NB4 (cell line): ENCODE measurements around the gene CRHR2.

Source experiments
- DNase-seq: peaks from one replicate; pipeline ENCODE4 v3.0.0; 2010; ENCODE audit warnings: low read depth
- H3K4me3 ChIP-seq: one replicate; pipeline ENCODE4 v1.5.1; 2011; ENCODE audit warnings: mild to moderate bottlenecking, low read depth, low read length, moderate library complexity
- MYC ChIP-seq: IDR thresholded peaks from 2 replicates; pipeline ENCODE4 v1.6.1; 2011; ENCODE audit warnings: low read depth, low read length
- POLR2A ChIP-seq: IDR thresholded peaks from 2 replicates; pipeline ENCODE4 v1.6.1; 2011; ENCODE audit warnings: mild to moderate bottlenecking; ENCODE audit not compliant: insufficient read length; ENCODE audit errors: extremely low read depth
- TF ChIP-seq, protein P1 (sequence below): IDR thresholded peaks from 2 replicates; pipeline ENCODE4 v1.6.1; 2011; ENCODE audit warnings: low read depth, low read length
- TF ChIP-seq, protein P2 (sequence below): IDR thresholded peaks from one replicate; pipeline ENCODE4 v1.5.1; 2012; ENCODE audit warnings: low read depth, low read length

CRHR2 gene

DNA sequence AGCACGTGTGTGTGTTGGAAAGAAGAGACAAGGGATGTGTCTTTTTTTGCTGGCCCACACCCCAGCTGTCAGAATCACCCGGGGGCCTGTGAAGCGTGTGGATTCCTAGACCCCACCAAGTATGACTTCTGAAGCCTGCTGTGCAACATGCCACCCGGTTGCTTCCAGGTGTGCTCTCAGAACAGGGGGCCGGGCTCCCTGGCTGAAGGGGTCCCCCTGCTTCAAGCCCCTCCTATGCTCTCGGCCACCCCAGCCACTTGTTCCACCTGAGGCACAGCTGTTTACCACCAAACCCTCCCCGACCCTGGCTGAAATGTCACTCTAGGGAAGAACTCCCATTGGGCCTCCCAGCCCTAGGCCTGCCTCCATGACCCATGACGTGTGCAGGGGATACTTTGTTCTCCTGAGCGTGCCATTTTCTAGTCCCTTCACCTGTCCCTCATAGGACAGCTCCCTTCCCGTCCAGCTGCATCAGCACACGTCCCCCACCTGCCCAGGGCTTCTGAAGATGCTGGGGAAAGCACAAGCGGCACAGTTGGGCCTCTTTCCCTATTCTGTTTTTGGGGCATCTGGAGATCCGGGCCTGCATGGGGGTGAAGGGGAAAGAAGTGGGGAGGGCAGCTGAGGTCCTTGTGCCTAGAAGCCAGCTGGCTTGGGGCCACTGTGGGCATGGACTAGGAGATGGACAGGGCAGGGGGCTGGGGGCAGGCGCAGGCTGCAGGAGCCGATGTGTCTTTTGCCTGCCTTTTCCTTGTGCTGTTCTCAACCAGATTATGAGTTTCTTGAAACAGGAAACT lies 33.3 kb downstream of the CRHR2 start:
- no peak for DNase-seq
- TF ChIP-seq POLR2A (no peak), MYC (no peak)
- TF ChIP-seq, protein P1, sequence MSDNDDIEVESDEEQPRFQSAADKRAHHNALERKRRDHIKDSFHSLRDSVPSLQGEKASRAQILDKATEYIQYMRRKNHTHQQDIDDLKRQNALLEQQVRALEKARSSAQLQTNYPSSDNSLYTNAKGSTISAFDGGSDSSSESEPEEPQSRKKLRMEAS: no peak

DNA sequence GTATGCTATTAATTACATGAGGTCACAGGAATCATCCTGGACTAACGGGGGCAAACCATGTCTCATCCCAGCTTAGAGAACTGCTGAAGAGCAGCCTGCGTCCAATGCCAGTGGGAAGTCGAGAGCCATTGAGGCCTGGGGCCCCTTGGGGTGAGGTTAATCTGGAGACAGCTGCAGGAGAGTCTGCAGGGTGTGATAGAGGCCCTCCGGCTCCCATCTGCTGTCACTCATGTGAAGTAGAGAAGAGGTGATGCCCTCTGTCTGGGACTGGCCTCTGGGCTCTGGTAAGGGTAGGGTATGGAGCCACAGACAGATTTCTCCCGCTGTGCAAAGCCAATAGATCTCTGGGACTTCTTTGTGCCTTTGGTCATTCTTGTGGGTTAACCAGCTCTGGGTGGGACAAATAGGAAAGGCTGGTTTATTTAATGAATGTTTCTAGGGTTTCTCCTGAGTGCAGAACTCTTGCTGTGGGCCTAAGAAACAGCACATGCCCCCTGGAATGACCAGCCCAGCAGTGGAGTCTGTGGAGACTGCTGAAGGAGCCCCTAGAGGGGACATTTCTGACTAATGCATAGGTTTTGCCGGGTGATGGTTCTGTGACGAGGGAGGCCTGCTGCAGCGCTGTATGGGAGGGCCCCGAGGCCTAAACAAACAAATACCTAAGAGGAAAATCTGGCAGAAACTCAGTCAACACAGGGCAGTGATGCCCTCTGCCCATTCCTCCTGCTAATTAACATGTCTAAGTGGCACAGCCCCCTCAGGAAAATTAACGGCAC lies 34.5 kb downstream of the CRHR2 start:
- no peak for DNase-seq
- H3K4me3 ChIP-seq: no peak overlapping the region
- TF ChIP-seq, protein P2, sequence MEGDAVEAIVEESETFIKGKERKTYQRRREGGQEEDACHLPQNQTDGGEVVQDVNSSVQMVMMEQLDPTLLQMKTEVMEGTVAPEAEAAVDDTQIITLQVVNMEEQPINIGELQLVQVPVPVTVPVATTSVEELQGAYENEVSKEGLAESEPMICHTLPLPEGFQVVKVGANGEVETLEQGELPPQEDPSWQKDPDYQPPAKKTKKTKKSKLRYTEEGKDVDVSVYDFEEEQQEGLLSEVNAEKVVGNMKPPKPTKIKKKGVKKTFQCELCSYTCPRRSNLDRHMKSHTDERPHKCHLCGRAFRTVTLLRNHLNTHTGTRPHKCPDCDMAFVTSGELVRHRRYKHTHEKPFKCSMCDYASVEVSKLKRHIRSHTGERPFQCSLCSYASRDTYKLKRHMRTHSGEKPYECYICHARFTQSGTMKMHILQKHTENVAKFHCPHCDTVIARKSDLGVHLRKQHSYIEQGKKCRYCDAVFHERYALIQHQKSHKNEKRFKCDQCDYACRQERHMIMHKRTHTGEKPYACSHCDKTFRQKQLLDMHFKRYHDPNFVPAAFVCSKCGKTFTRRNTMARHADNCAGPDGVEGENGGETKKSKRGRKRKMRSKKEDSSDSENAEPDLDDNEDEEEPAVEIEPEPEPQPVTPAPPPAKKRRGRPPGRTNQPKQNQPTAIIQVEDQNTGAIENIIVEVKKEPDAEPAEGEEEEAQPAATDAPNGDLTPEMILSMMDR: no peak
- TF ChIP-seq POLR2A (no peak), MYC (no peak)
- TF ChIP-seq, protein P1: no peak

More for the DNA sequence above, 33.3 kb downstream of the CRHR2 start:
- H3K4me3 ChIP-seq: no peak overlapping the region

DNA sequence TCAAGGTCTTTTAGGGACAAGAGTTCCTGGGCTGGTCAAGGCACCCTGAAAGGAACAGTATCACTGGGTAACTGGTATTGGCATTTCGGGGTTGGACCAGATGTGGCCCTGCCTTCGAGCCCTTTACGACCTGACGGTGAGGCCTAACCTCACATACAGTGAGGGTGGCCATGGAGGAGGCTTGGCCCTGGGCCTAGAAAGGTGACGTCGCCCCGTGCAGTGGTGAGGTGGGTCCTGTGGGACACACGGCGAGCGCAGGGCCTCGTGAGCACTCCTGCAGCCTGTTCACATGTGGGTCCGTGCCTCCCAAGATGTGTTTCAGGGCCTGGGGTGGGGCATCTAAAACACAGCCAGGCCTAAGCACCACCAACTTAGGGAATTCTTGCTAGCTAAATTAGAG lies 36.1 kb downstream of the CRHR2 start:
- H3K4me3 ChIP-seq: no peak overlapping the region
- TF ChIP-seq, protein P1: no peak
- TF ChIP-seq POLR2A (no peak), MYC (no peak)
- TF ChIP-seq, protein P2: no peak
- no peak for DNase-seq

DNA sequence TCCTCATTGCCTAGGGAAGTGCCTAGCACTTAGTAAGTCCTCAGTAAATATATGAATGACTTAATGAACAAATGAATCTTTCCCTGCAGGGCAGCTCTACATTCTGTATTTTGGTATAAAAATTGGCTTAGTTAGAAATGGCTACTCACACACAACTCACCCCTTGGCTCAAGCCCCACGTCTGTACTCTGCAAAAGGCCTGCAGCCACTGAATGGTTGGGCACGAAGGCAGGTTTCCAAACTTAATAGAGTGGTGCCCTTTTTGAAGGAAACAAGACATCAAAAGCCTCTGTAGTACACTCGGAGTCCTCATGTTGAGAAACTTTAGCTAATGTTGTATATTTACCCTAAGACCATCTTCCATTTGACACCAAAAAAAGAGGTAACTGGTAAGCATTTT lies 36.6 kb downstream of the CRHR2 start:
- TF ChIP-seq MYC (no peak), POLR2A (no peak)
- TF ChIP-seq, protein P1: no peak
- TF ChIP-seq, protein P2: no peak
- H3K4me3 ChIP-seq: no peak overlapping the region
- no peak for DNase-seq

DNA sequence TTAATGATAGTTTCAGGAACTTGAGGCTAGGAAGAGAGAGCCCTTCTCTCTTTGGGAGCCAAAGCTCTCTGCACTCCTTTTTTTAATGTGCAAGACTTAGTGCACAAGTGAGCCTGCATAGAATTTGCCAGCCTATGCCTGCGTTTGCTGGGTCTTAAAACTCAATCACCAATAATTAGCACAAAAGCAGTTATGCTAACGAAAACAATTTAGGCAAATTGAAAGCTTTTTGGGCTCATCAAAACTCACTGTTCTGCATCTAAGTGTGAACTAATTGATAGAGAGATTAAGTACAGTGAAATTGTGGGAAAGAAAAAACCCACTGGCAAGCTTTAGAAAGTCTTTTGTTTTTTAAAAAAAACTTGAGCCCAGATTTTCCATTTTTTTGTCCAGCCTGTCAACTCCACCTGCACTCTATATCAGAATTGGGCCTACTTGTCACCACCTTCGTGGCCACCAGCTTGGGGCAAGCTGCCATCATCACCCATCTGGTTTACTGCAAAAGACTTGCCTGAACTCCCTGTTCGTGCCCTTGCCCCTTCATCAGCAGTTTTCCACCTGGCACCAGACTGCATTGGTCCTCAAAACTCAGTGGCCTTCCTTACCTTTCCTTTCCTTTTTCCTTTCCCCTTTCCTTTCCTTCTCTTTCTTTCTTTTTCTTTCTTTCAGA lies 37.8 kb downstream of the CRHR2 start:
- no peak overlapping the region for H3K4me3 ChIP-seq
- no peak for DNase-seq
- TF ChIP-seq MYC: no peak
- no peak for TF ChIP-seq POLR2A
- TF ChIP-seq, protein P2: no peak
- TF ChIP-seq, protein P1: no peak
